ENCODE measurements around the gene HBD.
"Not testable (repeated sequence)": the region's sequence is repeated elsewhere in the genome, so short reads cannot be mapped to it uniquely, and the experiment has no call there.

- TF ChIP-seq POLR2A, POLR2AphosphoS5, TAF1, POU2F2 (IDR thresholded peaks at IDR 0.05; ENCODE audit: low read depth, low read length): not testable (repeated sequence)
Observed at GRCh38 chr11:5254646-5255413, 20.5 kb upstream of the HBD start, which contains the start of gene HBG2.

Data from GM12891 (cell line).